ENCODE data around the gene YWHAG. TPM values are rescaled to one million over a fixed set of nuclear protein-coding genes. Genes with fewer than 3 reads are reported as not detected.
"Not testable (repeated sequence)": the region's sequence is repeated elsewhere in the genome, so short reads cannot be mapped to it uniquely, and the experiment has no call there.

YWHAG gene
- total and polyA plus RNA-seq, 9 of the 15 experiments (the other 6 are each of a cell fraction or from before 2014, with no cell fraction given): 30.4 to 246 (median 94.5) TPM

GRCh38 chr7:76395965-76396726, 37.4 kb upstream of the YWHAG start (continued):
- TF ChIP-seq CHAMP1 (IDR thresholded peaks at IDR 0.05): no peak
- no peak for TF ChIP-seq ZNF121 (CRISPR knock-in tag; conservative IDR thresholded peaks at IDR 0.05)
- no peak for TF ChIP-seq RNF219 (CRISPR knock-in tag; IDR thresholded peaks at IDR 0.05)
- peak; percentile 70; the same call in 1 of the 2 replicates for TF ChIP-seq FOXJ2 (tag; IDR thresholded peaks at IDR 0.05)

DNA sequence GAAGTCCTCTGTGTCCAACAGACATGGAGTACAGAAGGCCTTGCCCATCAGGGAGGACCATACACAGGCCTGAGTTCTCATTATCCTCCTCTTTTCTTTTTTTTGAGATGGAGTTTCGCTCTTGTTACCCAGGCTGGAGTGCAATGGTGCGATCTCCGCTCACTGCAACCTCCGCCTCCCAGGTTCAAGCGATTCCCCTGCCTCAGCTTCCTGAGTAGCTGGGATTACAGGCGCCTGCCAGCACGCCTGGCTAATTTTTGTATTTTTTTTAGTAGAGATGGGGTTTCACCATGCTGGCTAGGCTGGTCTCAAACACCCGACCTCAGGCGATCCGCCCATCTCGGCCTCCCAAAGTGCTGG, 36.8 kb upstream of the YWHAG start:
- in situ Hi-C loops (cut with MboI); POLR2A ChIA-PET; H3K9me1 ChIP-seq (ENCODE audit: control insufficient read depth, insufficient read depth, low read length); H3K9me3 ChIP-seq (replicated peaks; ENCODE audit: control insufficient read depth, insufficient read depth, low read depth, low read length); ATAC-seq; BruUV-seq (replicated peaks); H3K4me3 ChIP-seq; H3K36me3 ChIP-seq (ENCODE audit: control insufficient read depth, insufficient read depth, low read length); intact Hi-C loops (cut with micrococcal nuclease); CTCF ChIA-PET (ENCODE audit: low intra/inter-chr PET ratio); FAIRE-seq; H3K27me3 ChIP-seq (ENCODE audit: control insufficient read depth in 2 of 2, insufficient read depth in 2 of 2, low read length in 2 of 2); H4K20me1 ChIP-seq (replicated peaks; ENCODE audit: control insufficient read depth, insufficient read depth, low read length); DNase-seq (ENCODE audit: extremely low read depth in 1 of 4, low spot score in 3 of 4); TF ChIP-seq NR4A1 (CRISPR knock-in tag; IDR thresholded peaks at IDR 0.05); NR2C1 (IDR thresholded peaks at IDR 0.05): not testable (repeated sequence)
- TF ChIP-seq, protein P1, sequence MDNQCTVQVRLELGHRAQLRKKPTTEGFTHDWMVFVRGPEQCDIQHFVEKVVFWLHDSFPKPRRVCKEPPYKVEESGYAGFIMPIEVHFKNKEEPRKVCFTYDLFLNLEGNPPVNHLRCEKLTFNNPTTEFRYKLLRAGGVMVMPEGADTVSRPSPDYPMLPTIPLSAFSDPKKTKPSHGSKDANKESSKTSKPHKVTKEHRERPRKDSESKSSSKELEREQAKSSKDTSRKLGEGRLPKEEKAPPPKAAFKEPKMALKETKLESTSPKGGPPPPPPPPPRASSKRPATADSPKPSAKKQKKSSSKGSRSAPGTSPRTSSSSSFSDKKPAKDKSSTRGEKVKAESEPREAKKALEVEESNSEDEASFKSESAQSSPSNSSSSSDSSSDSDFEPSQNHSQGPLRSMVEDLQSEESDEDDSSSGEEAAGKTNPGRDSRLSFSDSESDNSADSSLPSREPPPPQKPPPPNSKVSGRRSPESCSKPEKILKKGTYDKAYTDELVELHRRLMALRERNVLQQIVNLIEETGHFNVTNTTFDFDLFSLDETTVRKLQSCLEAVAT (IDR thresholded peaks at IDR 0.05): peak in 1 of 2 experiments; percentile 92; a peak in 2 of 4 replicates
- TF ChIP-seq THRAP3 (IDR thresholded peaks at IDR 0.05; ENCODE audit: borderline replicate concordance) (peak; percentile 41; the same call in 1 of the 2 replicates), ZFX (CRISPR knock-in tag; IDR thresholded peaks at IDR 0.05) (peak; percentile 48; the same call in 1 of the 2 replicates), NR4A1 (tag; IDR thresholded peaks at IDR 0.05) (0 out of 2 replicates have a peak, but pooled peaks have one; percentile 26), NR2C1 (tag; IDR thresholded peaks at IDR 0.05) (0 out of 2 replicates have a peak, but pooled peaks have one; percentile 33)
- TF ChIP-seq, protein P2, sequence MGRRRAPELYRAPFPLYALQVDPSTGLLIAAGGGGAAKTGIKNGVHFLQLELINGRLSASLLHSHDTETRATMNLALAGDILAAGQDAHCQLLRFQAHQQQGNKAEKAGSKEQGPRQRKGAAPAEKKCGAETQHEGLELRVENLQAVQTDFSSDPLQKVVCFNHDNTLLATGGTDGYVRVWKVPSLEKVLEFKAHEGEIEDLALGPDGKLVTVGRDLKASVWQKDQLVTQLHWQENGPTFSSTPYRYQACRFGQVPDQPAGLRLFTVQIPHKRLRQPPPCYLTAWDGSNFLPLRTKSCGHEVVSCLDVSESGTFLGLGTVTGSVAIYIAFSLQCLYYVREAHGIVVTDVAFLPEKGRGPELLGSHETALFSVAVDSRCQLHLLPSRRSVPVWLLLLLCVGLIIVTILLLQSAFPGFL (CRISPR knock-in tag; IDR thresholded peaks at IDR 0.05): 0 out of 2 replicates have a peak, but pooled peaks have one; percentile 54
- peaks cover 36 to 67% of the 10 kb centered on the region in 2 experiments for H3K4me1 ChIP-seq (replicated peaks in 1 of 2; ENCODE audit: control insufficient read depth in 2 of 2, insufficient read depth in 2 of 2, low read length in 2 of 2)
- peak overlapping the region; percentile 85 for H2AFZ ChIP-seq (ENCODE audit: low read depth, low read length)
- H3K79me2 ChIP-seq (ENCODE audit: control insufficient read depth, insufficient read depth, low read length): peaks cover 17% of the 10 kb centered on the region
- H3K27ac ChIP-seq (ENCODE audit: extremely low read depth, low read depth, low read length): peak overlapping the region; percentile 48
- WGBS (ENCODE audit: insufficient coverage, low coverage, missing lambda C conversion rate): 63% methylated on average over 11 of the region's 11 CpGs
- H3K4me2 ChIP-seq (ENCODE audit: insufficient read depth, low read length): peak overlapping the region; percentile 95
- H3K9ac ChIP-seq (ENCODE audit: insufficient read depth in 1 of 2, low read depth in 2 of 2, low read length in 2 of 2): peak overlapping the region; percentile 45 to 77; a peak in 3 of 4 replicates
